ENCODE data around the gene LIPC.

Gene LIPC

GRCh38 chr15:58407236-58407775, 24.5 kb upstream of the LIPC start:
- DNase-seq: no peak

- DNase-seq: no peak
Measured at GRCh38 chr15:58407778-58408177, 24.0 kb upstream of the LIPC start.

- no peak for DNase-seq
Measured at GRCh38 chr15:58409861-58410260, 21.9 kb upstream of the LIPC start.

- DNase-seq: peak; percentile 27
Measured at GRCh38 chr15:58410353-58410752, 21.4 kb upstream of the LIPC start.

- no peak for DNase-seq
Measured at GRCh38 chr15:58413253-58413652, 18.5 kb upstream of the LIPC start.

GRCh38 chr15:58415636-58416035, 16.2 kb upstream of the LIPC start:
- DNase-seq: no peak

GRCh38 chr15:58416963-58417362, 14.8 kb upstream of the LIPC start:
- no peak for DNase-seq

GRCh38 chr15:58418135-58418534, 13.7 kb upstream of the LIPC start:
- no peak for DNase-seq

- DNase-seq: no peak
Measured at GRCh38 chr15:58419803-58420524, 11.8 kb upstream of the LIPC start.

GRCh38 chr15:58420579-58421043, 11.2 kb upstream of the LIPC start:
- DNase-seq: no peak

- no peak for DNase-seq
Measured at GRCh38 chr15:58423205-58423604, 8.6 kb upstream of the LIPC start.

GRCh38 chr15:58423831-58424608, 7.8 kb upstream of the LIPC start:
- DNase-seq: no peak

- DNase-seq: no peak
Measured at GRCh38 chr15:58424722-58425121, 7.1 kb upstream of the LIPC start.

- DNase-seq: no peak
Measured at GRCh38 chr15:58425185-58425584, 6.6 kb upstream of the LIPC start.

GRCh38 chr15:58425834-58426233, 6.0 kb upstream of the LIPC start:
- DNase-seq: no peak

- DNase-seq: no peak
Measured at GRCh38 chr15:58426501-58426900, 5.3 kb upstream of the LIPC start.

GRCh38 chr15:58427987-58428386, 3.8 kb upstream of the LIPC start:
- no peak for DNase-seq

GRCh38 chr15:58430224-58430787, 1.5 kb upstream of the LIPC start:
- no peak for DNase-seq

- no peak for DNase-seq
Measured at GRCh38 chr15:58432401-58432800, 610 bp downstream of the LIPC start.

GRCh38 chr15:58433597-58434333, 2.0 kb downstream of the LIPC start:
- DNase-seq: no peak

GRCh38 chr15:58434334-58434875, 2.6 kb downstream of the LIPC start:
- DNase-seq: no peak

- DNase-seq: no peak
Measured at GRCh38 chr15:58436552-58436951, 4.8 kb downstream of the LIPC start.

Measured in activated CD4-positive, alpha-beta T cell treated with anti-CD3 and anti-CD28 coated beads, Interleukin-2, amount 50 U/mL, for 1 hour (primary cell).